GM19239 (cell line): ENCODE measurements around the gene OR4N2.
"Not testable (repeated sequence)": the region's sequence is repeated elsewhere in the genome, so short reads cannot be mapped to it uniquely, and the experiment has no call there.

Experiments
- DNase-seq: peaks from one replicate; pipeline ENCODE4 v3.0.0; 2011; ENCODE audit warnings: low spot score; ENCODE audit not compliant: insufficient read length
- FAIRE-seq: peaks from 2 replicates; lab custom pipeline; 2011; peaks lifted over from hg19 to GRCh38; lab: Jason Lieb, UNC

The OR4N2 gene

GRCh38 chr14:19803470-19803869 is at the start of gene OR4N2:
Gene OR4N2 (plus strand): TSS chr14:19803770. CDS start chr14:19827449, 23,679 bp downstream.
- FAIRE-seq, DNase-seq: not testable (repeated sequence)

GRCh38 chr14:19754172-19754571 is 49.4 kb upstream of the OR4N2 start:
- no peak for DNase-seq
- no peak for FAIRE-seq

GRCh38 chr14:19771491-19771890 is 32.1 kb upstream of the OR4N2 start:
- FAIRE-seq, DNase-seq: not testable (repeated sequence)

- no peak for DNase-seq
- FAIRE-seq: no peak
Observed at GRCh38 chr14:19771895-19772430, 31.6 kb upstream of the OR4N2 start.

GRCh38 chr14:19772454-19772853 is 31.1 kb upstream of the OR4N2 start:
- FAIRE-seq: not testable (repeated sequence)

GRCh38 chr14:19773204-19773603 is 30.4 kb upstream of the OR4N2 start, which contains the start of gene OR4M1:
Gene OR4M1 (plus strand): TSS chr14:19773504. CDS start chr14:19780323, 6,819 bp downstream.
- not testable (repeated sequence) for FAIRE-seq

More at GRCh38 chr14:19772454-19772853, 31.1 kb upstream of the OR4N2 start:
- DNase-seq: not testable (repeated sequence)

GRCh38 chr14:19775587-19775986 is 28.0 kb upstream of the OR4N2 start:
- no peak for FAIRE-seq
- DNase-seq: no peak

More at GRCh38 chr14:19773204-19773603, 30.4 kb upstream of the OR4N2 start, which contains the start of gene OR4M1:
- DNase-seq: not testable (repeated sequence)

- DNase-seq, FAIRE-seq: not testable (repeated sequence)
Observed at GRCh38 chr14:19785848-19786247, 17.7 kb upstream of the OR4N2 start.

- not testable (repeated sequence) for DNase-seq, FAIRE-seq
Observed at GRCh38 chr14:19787318-19787717, 16.3 kb upstream of the OR4N2 start.

- DNase-seq, FAIRE-seq: not testable (repeated sequence)
Observed at GRCh38 chr14:19788150-19788549, 15.4 kb upstream of the OR4N2 start.

GRCh38 chr14:19796520-19797108 is 7.0 kb upstream of the OR4N2 start:
- not testable (repeated sequence) for FAIRE-seq

GRCh38 chr14:19799880-19800279 is 3.7 kb upstream of the OR4N2 start:
- DNase-seq (no peak), FAIRE-seq (no peak)

More at GRCh38 chr14:19796520-19797108, 7.0 kb upstream of the OR4N2 start:
- not testable (repeated sequence) for DNase-seq

- FAIRE-seq (no peak), DNase-seq (no peak)
Observed at GRCh38 chr14:19800282-19801117, 3.1 kb upstream of the OR4N2 start.

- FAIRE-seq: no peak
- no peak for DNase-seq
Observed at GRCh38 chr14:19801118-19801464, 2.5 kb upstream of the OR4N2 start.

- not testable (repeated sequence) for FAIRE-seq, DNase-seq
Observed at GRCh38 chr14:19813171-19813920, 9.8 kb downstream of the OR4N2 start.

GRCh38 chr14:19819879-19820278 is 16.3 kb downstream of the OR4N2 start:
- FAIRE-seq, DNase-seq: not testable (repeated sequence)

- not testable (repeated sequence) for DNase-seq, FAIRE-seq
Observed at GRCh38 chr14:19821016-19821415, 17.4 kb downstream of the OR4N2 start.

- DNase-seq (no peak), FAIRE-seq (no peak)
Observed at GRCh38 chr14:19823178-19823577, 19.6 kb downstream of the OR4N2 start.

GRCh38 chr14:19823765-19824164 is 20.2 kb downstream of the OR4N2 start:
- FAIRE-seq (no peak), DNase-seq (no peak)
